ENCODE data around the gene ELAVL2. TPM values are rescaled to one million over a fixed set of nuclear protein-coding genes. Genes with fewer than 3 reads are reported as not detected.

Gene ELAVL2
- total RNA-seq, 4 donors from 2014 or later = 0.15 to 4.4 TPM; not detected in 2

GRCh38 chr9:23824830-23825591 lies 1.0 kb downstream of the ELAVL2 start:
- intact Hi-C loops (cut with DNase I; ENCODE audit: low total_unique reads) = no loop called here
- Histone ChIP-seq H3K4me1 (peaks cover 6 to 11% of the 10 kb centered on the region in 2 donors), H3K9me3 (no peaks in the 10 kb centered on the region), H3K27me3 (peaks cover 14 to 40% of the 10 kb centered on the region in 2 donors), H3K36me3 (no peaks in the 10 kb centered on the region), H3K4me3 (peak overlapping the region; percentile 9 to 38), H3K27ac (no peak overlapping the region)
- DNase-seq = no peak
- TF ChIP-seq POLR2A (IDR thresholded peaks at IDR 0.05) (no peak), CTCF (IDR thresholded peaks at IDR 0.05) (no peak)

GRCh38 chr9:23823986-23824829 lies 1.8 kb downstream of the ELAVL2 start:
- no peak for TF ChIP-seq CTCF (IDR thresholded peaks at IDR 0.05)
- TF ChIP-seq POLR2A (IDR thresholded peaks at IDR 0.05) = no peak
- no peak for DNase-seq
- peak overlapping the region in 1 of 2 donors; percentile 38 for H3K4me3 ChIP-seq
- no peak overlapping the region for H3K27ac ChIP-seq
- peaks cover 14 to 36% of the 10 kb centered on the region in 2 donors for H3K27me3 ChIP-seq
- no peaks in the 10 kb centered on the region for H3K36me3 ChIP-seq
- peaks cover 6 to 11% of the 10 kb centered on the region in 2 donors for H3K4me1 ChIP-seq
- H3K9me3 ChIP-seq = no peaks in the 10 kb centered on the region
- intact Hi-C loops (cut with DNase I; ENCODE audit: low total_unique reads) = no loop called here

- no peak for TF ChIP-seq POLR2A (IDR thresholded peaks at IDR 0.05)
- Histone ChIP-seq H3K27me3 (peaks cover 14 to 32% of the 10 kb centered on the region in 2 donors), H3K36me3 (no peaks in the 10 kb centered on the region), H3K27ac (no peak overlapping the region), H3K4me3 (no peak overlapping the region), H3K9me3 (no peaks in the 10 kb centered on the region), H3K4me1 (peaks cover 6 to 11% of the 10 kb centered on the region in 2 donors)
- intact Hi-C loops (cut with DNase I; ENCODE audit: low total_unique reads) = no loop called here
- DNase-seq = no peak
These were observed 2.8 kb downstream of the ELAVL2 start for GRCh38 chr9:23823269-23823668.

GRCh38 chr9:23822261-23823169 lies 3.5 kb downstream of the ELAVL2 start:
- no peak for TF ChIP-seq CTCF (IDR thresholded peaks at IDR 0.05)
- no peak for TF ChIP-seq POLR2A (IDR thresholded peaks at IDR 0.05)
- no peaks in the 10 kb centered on the region for H3K36me3 ChIP-seq
- intact Hi-C loops (cut with DNase I; ENCODE audit: low total_unique reads) = no loop called here
- H3K27me3 ChIP-seq = peaks cover 14 to 28% of the 10 kb centered on the region in 2 donors
- peak overlapping the region in 1 of 2 donors; percentile 26 for H3K4me3 ChIP-seq
- H3K27ac ChIP-seq = no peak overlapping the region
- no peaks in the 10 kb centered on the region for H3K9me3 ChIP-seq
- peaks cover 6 to 11% of the 10 kb centered on the region in 2 donors for H3K4me1 ChIP-seq
- no peak for DNase-seq
